GM12878 (cell line): ENCODE results near the gene RASGRP3. TPM values are rescaled to one million over a fixed set of nuclear protein-coding genes. Genes with fewer than 3 reads are reported as not detected.

Source experiments
- BCL11A ChIP-seq: IDR thresholded peaks from 2 replicates; pipeline ENCODE4 v1.6.1; 2011; ENCODE audit warnings: low read depth, low read length
- BMI1 ChIP-seq: fragments of 450-650 bp; IDR thresholded peaks from 2 replicates; pipeline ENCODE4 v1.6.1; 2016; ENCODE audit warnings: mild to moderate bottlenecking, moderate library complexity, borderline replicate concordance
- CHD1 ChIP-seq: IDR thresholded peaks from 2 replicates; pipeline ENCODE4 v1.6.1; 2012; ENCODE audit warnings: low read depth, low read length, improper control_type of control experiment
- CREM ChIP-seq: IDR thresholded peaks from 2 replicates; pipeline ENCODE4 v1.6.1; 2014; ENCODE audit warnings: antibody characterized with exemption, low read depth
- CTCF ChIP-seq, 3 experiments: IDR thresholded peaks in 2 of 3; conservative IDR thresholded peaks in 1 of 3; 2 replicates each; pipeline ENCODE4 v1.5.1; 2011; ENCODE audit warnings: low read depth in 3 of 3, low read length in 3 of 3, mild to moderate bottlenecking in 3 of 3, control low read depth in 2 of 3, moderate library complexity in 2 of 3, inconsistent platforms in 1 of 3, mixed read lengths in 1 of 3; ENCODE audit not compliant: control insufficient read depth in 2 of 3, insufficient read depth in 1 of 3; ENCODE audit errors: extremely low read depth in 1 of 3
- E4F1 ChIP-seq: fragments of 450-650 bp; IDR thresholded peaks from 2 replicates; pipeline ENCODE4 v1.6.1; 2018; ENCODE audit warnings: borderline replicate concordance, mild to moderate bottlenecking; ENCODE audit not compliant: partially characterized antibody
- EP300 ChIP-seq, 2 experiments: fragments of 150-350 bp in 1 of 2; IDR thresholded peaks; 2 replicates each; pipeline ENCODE4 v1.6.1; 2011 to 2012; ENCODE audit warnings: low read depth in 2 of 2, low read length in 2 of 2, borderline replicate concordance in 1 of 2, improper control_type of control experiment in 1 of 2, inconsistent platforms in 1 of 2; ENCODE audit not compliant: control insufficient read depth in 1 of 2
- ETV6 ChIP-seq, 2 experiments: fragments of 450-650 bp in 1 of 2; IDR thresholded peaks in 1 of 2; conservative IDR thresholded peaks in 1 of 2; 2 replicates each; pipeline ENCODE4 v1.6.1; 2014; ENCODE audit warnings: antibody characterized with exemption in 1 of 2, borderline replicate concordance in 1 of 2, low read depth in 1 of 2, mild to moderate bottlenecking in 1 of 2, moderate library complexity in 1 of 2
- EZH2 ChIP-seq: IDR thresholded peaks from 2 replicates; pipeline ENCODE4 v1.6.1; 2012; ENCODE audit warnings: low read depth, mild to moderate bottlenecking, control low read depth, inconsistent platforms, low read length, borderline replicate concordance; ENCODE audit not compliant: control insufficient read depth
- HDAC2 ChIP-seq: fragments of 200-600 bp; sonication (generic); IDR thresholded peaks from 2 replicates; pipeline ENCODE4 v1.6.1; 2017
- KDM1A ChIP-seq: fragments of 200-600 bp; sonication (generic); IDR thresholded peaks from 2 replicates; pipeline ENCODE4 v1.6.1; 2016; ENCODE audit warnings: borderline replicate concordance
- LARP7 ChIP-seq: fragments of 450-650 bp; IDR thresholded peaks from 2 replicates; pipeline ENCODE4 v1.6.1; 2017; ENCODE audit warnings: mild to moderate bottlenecking
- MTA2 ChIP-seq: fragments of 450-650 bp; IDR thresholded peaks from 2 replicates; pipeline ENCODE4 v1.6.1; 2016; ENCODE audit warnings: low read depth, mild to moderate bottlenecking, moderate library complexity
- PBX3 ChIP-seq: IDR thresholded peaks from 2 replicates; pipeline ENCODE4 v1.6.1; 2011; ENCODE audit warnings: mild to moderate bottlenecking, low read depth, low read length, moderate library complexity; ENCODE audit not compliant: insufficient replicate concordance
- PRDM15 ChIP-seq: fragments of 450-650 bp; formaldehyde crosslinking; IDR thresholded peaks from 2 replicates; pipeline ENCODE4 v1.4.0; 2020; ENCODE audit warnings: mild to moderate bottlenecking, moderate library complexity
- TARDBP ChIP-seq: IDR thresholded peaks from 2 replicates; pipeline ENCODE4 v1.6.1; 2016; ENCODE audit warnings: borderline replicate concordance
- YY1 ChIP-seq: IDR thresholded peaks from 2 replicates; pipeline ENCODE4 v1.6.1; 2011; ENCODE audit warnings: low read depth, mild to moderate bottlenecking, low read length
- ZNF384 ChIP-seq: IDR thresholded peaks from 2 replicates; pipeline ENCODE4 v1.6.1; 2012; ENCODE audit warnings: low read depth, mild to moderate bottlenecking, low read length, improper control_type of control experiment, borderline replicate concordance
- polyA plus RNA-seq, 11 experiments: library from polyadenylated mRNA; depleted of rRNA in 4 of 11; unstranded in 6 of 11; stranded (reverse) in 5 of 11; fragments of >200 nt; fragmentation: Nextera tagmentation in 4 of 11; fragmentation: Illumina TruSeq in 1 of 11; extraction: Ambion mirVana in 4 of 11; extraction: Trizol in 1 of 11; gene quantifications; 1 replicate in 1 of 11; 2 replicates in 10 of 11; pipeline versions ENCODE4 v1.2.1 to v1.2.3, GENCODE V29; 2011 to 2016; ENCODE audit warnings: inconsistent platforms in 2 of 11, missing spikeins in 2 of 11, low read depth in 1 of 11
- total RNA-seq, 4 experiments: library from RNA; depleted of rRNA in 3 of 4; stranded (reverse); fragments of >200 nt in 3 of 4; fragmentation: Illumina TruSeq in 1 of 4; extraction: Trizol in 1 of 4; gene quantifications; 2 replicates each; pipeline versions ENCODE4 v1.2.1 to v1.2.3, GENCODE V29; 2013 to 2021

The RASGRP3 gene
- total and polyA plus RNA-seq, 10 of the 15 experiments (the other 5 are each of a cell fraction or from before 2014, with no cell fraction given) = 31.6 to 106 (median 64.7) TPM

GRCh38 chr2:33599175-33599942 lies 122.9 kb downstream of the RASGRP3 start, which contains the start of gene FAM98A (continued):
- peak in 2 of 3 experiments; percentile 1 to 10; a peak in 1 of 6 replicates for TF ChIP-seq CTCF (IDR thresholded peaks at IDR 0.05 in 2 of 3, conservative IDR thresholded peaks at IDR 0.05 in 1 of 3; ENCODE audit: control insufficient read depth in 2 of 3, extremely low read depth in 1 of 3, insufficient read depth in 1 of 3, low read depth in 3 of 3, low read length in 3 of 3)
- TF ChIP-seq KDM1A = no peak
- TF ChIP-seq BMI1 = no peak
- TF ChIP-seq ZNF384 = no peak
- TF ChIP-seq BCL11A = no peak
- TF ChIP-seq PBX3 = no peak
- no peak; the same call in 1 of the 2 replicates for TF ChIP-seq LARP7
- no peak for TF ChIP-seq PRDM15 (CRISPR knock-in tag)
- no peak for TF ChIP-seq ETV6 (conservative IDR thresholded peaks at IDR 0.05 in 1 of 2, IDR thresholded peaks at IDR 0.05 in 1 of 2; ENCODE audit: borderline replicate concordance in 1 of 2, low read depth in 1 of 2)
- no peak for TF ChIP-seq E4F1
- TF ChIP-seq TARDBP = no peak
- no peak for TF ChIP-seq HDAC2
- TF ChIP-seq YY1 = 0 out of 2 replicates have a peak, but pooled peaks have one; percentile 61
- no peak for TF ChIP-seq CHD1
- no peak for TF ChIP-seq EZH2
- TF ChIP-seq MTA2 = peak; percentile 38; the same call in 1 of the 2 replicates
- 0 out of 4 replicates have a peak, but pooled peaks of 1 of the 2 experiments have one; percentile 14 for TF ChIP-seq EP300 (IDR thresholded peaks at IDR 0.05; ENCODE audit: borderline replicate concordance in 1 of 2, control insufficient read depth in 1 of 2, low read depth in 2 of 2, low read length in 2 of 2)
- TF ChIP-seq CREM = no peak; the same call in 1 of the 2 replicates
